ENCODE results near the gene PRDX3.

Gene PRDX3

GRCh38 chr10:119129721-119130120 lies 48.9 kb downstream of the PRDX3 start:
- DNase-seq (ENCODE audit: low read depth): no peak

DNA sequence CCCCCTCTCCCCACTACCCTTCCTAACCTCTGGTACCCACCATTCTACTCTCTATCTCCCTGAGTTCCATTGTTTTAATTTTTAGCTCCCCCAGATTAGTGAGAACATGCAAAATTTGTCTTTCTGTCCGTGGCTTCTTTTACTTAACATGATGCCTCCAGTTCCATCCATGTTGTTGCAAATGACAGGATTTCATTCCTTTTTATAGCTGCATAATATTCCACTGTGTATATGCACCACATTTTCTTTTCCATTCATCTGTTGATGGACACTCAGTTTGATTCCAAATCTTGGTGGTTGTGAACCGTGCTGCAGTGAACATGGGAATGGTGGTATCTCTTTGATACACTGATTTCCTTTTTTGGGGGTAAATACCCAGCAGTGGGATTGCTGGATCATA lies 52.7 kb downstream of the PRDX3 start:
- DNase-seq (ENCODE audit: low read depth): no peak

DNA sequence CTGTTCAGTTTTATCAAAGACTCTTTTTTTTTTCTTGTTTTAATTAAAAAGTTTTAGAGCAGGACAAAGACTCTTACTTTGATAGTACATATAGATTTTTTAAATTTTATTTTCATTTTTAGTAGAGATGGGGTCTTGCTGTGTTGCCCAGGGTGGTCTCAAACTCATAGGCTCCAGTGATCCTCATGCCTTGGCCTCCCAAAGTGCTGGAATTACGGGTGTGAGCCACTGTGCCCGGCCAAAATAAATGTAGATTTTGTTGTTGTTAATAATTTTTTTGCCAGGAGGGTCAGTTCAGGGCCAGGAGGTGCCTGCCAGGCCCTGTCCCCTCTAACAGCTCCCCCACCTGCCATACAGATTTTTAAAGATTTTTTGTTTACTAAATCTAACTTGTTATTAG lies 57.7 kb downstream of the PRDX3 start:
- DNase-seq (ENCODE audit: low read depth): no peak

- DNase-seq (ENCODE audit: low read depth): peak; percentile 54
Observed at GRCh38 chr10:119120413-119120867, 58.2 kb downstream of the PRDX3 start.

DNA sequence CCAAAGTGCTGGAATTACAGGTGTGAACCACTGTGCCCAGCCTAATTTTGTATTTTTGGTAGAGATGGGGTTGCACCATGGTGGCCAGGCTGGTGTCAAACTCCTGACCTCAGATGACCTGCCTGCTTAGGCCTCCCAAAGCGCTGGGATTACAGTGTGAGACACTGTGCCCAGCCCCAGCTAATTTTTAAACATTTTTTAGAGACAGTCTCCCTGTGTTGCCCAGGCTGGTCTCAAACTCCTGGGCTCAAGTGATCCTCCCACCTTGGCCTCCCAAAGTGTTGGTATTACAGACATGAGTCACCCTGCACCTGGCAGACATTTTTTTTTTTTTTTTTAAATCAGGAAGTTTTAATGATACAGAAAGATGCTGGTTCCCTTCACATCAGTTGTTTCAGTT lies 59.2 kb downstream of the PRDX3 start:
- DNase-seq (ENCODE audit: low read depth): no peak

DNA sequence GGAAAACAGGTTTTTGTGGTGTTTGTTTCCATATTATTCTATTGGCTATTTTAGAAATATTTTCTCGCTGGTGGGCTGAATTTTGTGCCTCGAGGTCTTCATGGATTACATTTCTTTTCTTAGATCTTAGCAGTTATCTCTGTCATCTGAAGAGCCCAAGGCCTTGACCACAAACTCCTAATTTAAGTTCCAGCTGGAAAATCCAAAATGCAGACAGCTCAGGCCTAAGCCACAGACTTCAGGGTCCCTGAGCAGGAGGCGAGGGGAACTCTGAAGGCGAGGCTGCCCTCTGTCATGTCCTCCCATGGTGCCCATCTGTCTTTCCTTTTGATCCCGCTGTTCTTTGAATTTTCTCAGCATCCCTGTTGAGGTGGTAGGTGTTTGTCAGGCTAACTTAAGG lies 60.4 kb downstream of the PRDX3 start:
- no peak for DNase-seq (ENCODE audit: low read depth)

All from EH (cell line).